ENCODE results near the gene NXN. TPM values are rescaled to one million over a fixed set of nuclear protein-coding genes. Genes with fewer than 3 reads are reported as not detected.

The NXN gene
- total RNA-seq, 6 experiments from 2014 or later: 2.7 to 9.5 (median 8.0) TPM

GRCh38 chr17:967122-967521, 12.5 kb downstream of the NXN start:
- Histone ChIP-seq H3K36me3 (no peaks in the 10 kb centered on the region), H3K4me3 (no peak overlapping the region), H3K4me1 (no peaks in the 10 kb centered on the region), H3K27me3 (no peaks in the 10 kb centered on the region), H3K9me3 (no peaks in the 10 kb centered on the region), H3K27ac (no peak overlapping the region)
- WGBS (ENCODE audit: insufficient coverage, low coverage, low lambda C conversion rate, missing lambda C conversion rate): 90% methylated on average over 2 of the region's 9 CpGs
- no peak for TF ChIP-seq POLR2A (IDR thresholded peaks at IDR 0.05)
- TF ChIP-seq CTCF (IDR thresholded peaks at IDR 0.05): no peak
- intact Hi-C loops (cut with DNase I): no loop called here
- ATAC-seq: peak in 1 of 4 donors; percentile 11
- no peak for DNase-seq

- Histone ChIP-seq H3K4me3 (no peak overlapping the region), H3K9me3 (no peaks in the 10 kb centered on the region), H3K36me3 (no peaks in the 10 kb centered on the region), H3K4me1 (no peaks in the 10 kb centered on the region), H3K27me3 (no peaks in the 10 kb centered on the region), H3K27ac (no peak overlapping the region)
- ATAC-seq (no peak), DNase-seq (no peak)
- intact Hi-C loops (cut with DNase I): no loop called here
- WGBS (ENCODE audit: insufficient coverage, low coverage, low lambda C conversion rate, missing lambda C conversion rate): 51% methylated on average over 9 of the region's 12 CpGs
- no peak for TF ChIP-seq CTCF (IDR thresholded peaks at IDR 0.05)
- TF ChIP-seq POLR2A (IDR thresholded peaks at IDR 0.05): no peak
These were observed 14.1 kb downstream of the NXN start for GRCh38 chr17:965311-965989.

GRCh38 chr17:964876-965275, 14.7 kb downstream of the NXN start:
- Histone ChIP-seq H3K36me3 (no peaks in the 10 kb centered on the region), H3K27me3 (no peaks in the 10 kb centered on the region), H3K27ac (no peak overlapping the region), H3K4me1 (no peaks in the 10 kb centered on the region), H3K4me3 (no peak overlapping the region), H3K9me3 (no peaks in the 10 kb centered on the region)
- no peak for TF ChIP-seq POLR2A (IDR thresholded peaks at IDR 0.05)
- no peak for TF ChIP-seq CTCF (IDR thresholded peaks at IDR 0.05)
- ATAC-seq: no peak
- WGBS (ENCODE audit: insufficient coverage, low coverage, low lambda C conversion rate, missing lambda C conversion rate): 72% methylated on average over 12 of the region's 14 CpGs
- intact Hi-C loops (cut with DNase I): no loop called here
- DNase-seq: no peak

- H3K4me1 ChIP-seq: no peaks in the 10 kb centered on the region
- no peaks in the 10 kb centered on the region for H3K36me3 ChIP-seq
- ATAC-seq (no peak), DNase-seq (no peak)
- 63% methylated on average over 8 of the region's 11 CpGs for WGBS (ENCODE audit: insufficient coverage, low coverage, low lambda C conversion rate, missing lambda C conversion rate)
- intact Hi-C loops (cut with DNase I): no loop called here
- TF ChIP-seq CTCF (IDR thresholded peaks at IDR 0.05) (no peak), POLR2A (IDR thresholded peaks at IDR 0.05) (no peak)
- no peaks in the 10 kb centered on the region for H3K27me3 ChIP-seq
- H3K9me3 ChIP-seq: no peaks in the 10 kb centered on the region
- no peak overlapping the region for H3K4me3 ChIP-seq
- no peak overlapping the region for H3K27ac ChIP-seq
These were observed 16.9 kb downstream of the NXN start for GRCh38 chr17:962670-963069.
